Astrocyte (in vitro differentiated cells and primary cell): Measurements from ENCODE around the gene KLF7. TPM values are rescaled to one million over a fixed set of nuclear protein-coding genes. Genes with fewer than 3 reads are reported as not detected.

Source experiments
- DNase-seq: peaks from one replicate; pipeline ENCODE4 v3.0.0-alpha.2; 2010; ENCODE audit warnings: low read depth
- FAIRE-seq: peaks from 2 replicates; lab custom pipeline; 2011; peaks lifted over from hg19 to GRCh38; lab: Jason Lieb, UNC
- H2AFZ ChIP-seq: 2 replicates; pipeline ENCODE4 v1.6.0; 2012; ENCODE audit warnings: low read depth, low read length, inconsistent platforms
- H3K27ac ChIP-seq: 2 replicates; pipeline ENCODE4 v1.5.1; 2011; ENCODE audit warnings: low read depth, low read length, inconsistent platforms
- H3K27me3 ChIP-seq: 2 replicates; pipeline ENCODE4 v1.6.0; 2011; ENCODE audit warnings: low read length, inconsistent platforms; ENCODE audit not compliant: insufficient read depth
- H3K36me3 ChIP-seq: 2 replicates; pipeline ENCODE4 v1.5.1; 2011; ENCODE audit warnings: low read length, inconsistent platforms; ENCODE audit not compliant: insufficient read depth
- H3K4me1 ChIP-seq: 2 replicates; pipeline ENCODE4 v1.5.1; 2011; ENCODE audit warnings: low read length, inconsistent platforms; ENCODE audit not compliant: insufficient read depth
- H3K4me2 ChIP-seq: 2 replicates; pipeline ENCODE4 v1.6.0; 2012; ENCODE audit warnings: low read length, inconsistent platforms
- H3K4me3 ChIP-seq: 2 replicates; pipeline ENCODE4 v1.5.1; 2011; ENCODE audit warnings: low read depth, mild to moderate bottlenecking, low read length, inconsistent platforms; ENCODE audit not compliant: insufficient read depth
- H3K79me2 ChIP-seq: 2 replicates; pipeline ENCODE4 v1.6.0; 2012; ENCODE audit warnings: mild to moderate bottlenecking, low read length, inconsistent platforms; ENCODE audit not compliant: insufficient read depth
- H3K9ac ChIP-seq: 2 replicates; pipeline ENCODE4 v1.6.0; 2012; ENCODE audit warnings: mild to moderate bottlenecking, low read length, inconsistent platforms
- H3K9me3 ChIP-seq: 2 replicates; pipeline ENCODE4 v1.5.1; 2012; ENCODE audit warnings: low read depth, mild to moderate bottlenecking, low read length, inconsistent platforms; ENCODE audit not compliant: insufficient read depth
- H4K20me1 ChIP-seq: 2 replicates; pipeline ENCODE4 v1.6.0; 2012; ENCODE audit warnings: low read length, inconsistent platforms; ENCODE audit not compliant: insufficient read depth
- H3K27ac Mint-ChIP-seq: one replicate; pipeline ENCODE4 v1.8.0; 2021; ENCODE audit warnings: mild to moderate bottlenecking, mixed read lengths; ENCODE audit not compliant: unreplicated experiment
- H3K27me3 Mint-ChIP-seq: one replicate; pipeline ENCODE4 v1.8.0; 2021; ENCODE audit warnings: low read depth, mixed read lengths; ENCODE audit not compliant: unreplicated experiment
- H3K36me3 Mint-ChIP-seq: one replicate; pipeline ENCODE4 v1.8.0; 2021; ENCODE audit warnings: low read depth, mixed read lengths; ENCODE audit not compliant: unreplicated experiment
- H3K4me1 Mint-ChIP-seq: one replicate; pipeline ENCODE4 v1.8.0; 2021; ENCODE audit warnings: low read depth, mixed read lengths; ENCODE audit not compliant: unreplicated experiment
- H3K4me3 Mint-ChIP-seq: one replicate; pipeline ENCODE4 v1.8.0; 2021; ENCODE audit warnings: mild to moderate bottlenecking, moderate library complexity, mixed read lengths; ENCODE audit not compliant: unreplicated experiment
- H3K9me3 Mint-ChIP-seq: one replicate; pipeline ENCODE4 v1.8.0; 2021; ENCODE audit warnings: mild to moderate bottlenecking, mixed read lengths; ENCODE audit not compliant: unreplicated experiment
- EZH2 ChIP-seq: IDR thresholded peaks from 2 replicates; pipeline ENCODE4 v1.6.1; 2012; ENCODE audit warnings: mild to moderate bottlenecking, low read length, inconsistent platforms; ENCODE audit not compliant: insufficient read depth
- total RNA-seq: library from RNA; stranded (reverse); gene quantifications from 2 replicates; pipeline ENCODE4 v1.2.1, GENCODE V29; 2021
- TF ChIP-seq, protein P1 (sequence below): IDR thresholded peaks from 2 replicates; pipeline ENCODE4 v1.5.1; 2011; ENCODE audit warnings: low read depth, mild to moderate bottlenecking, inconsistent platforms, low read length, moderate library complexity; ENCODE audit not compliant: insufficient read depth

KLF7 gene
- total RNA-seq, 1 donor from 2014 or later: 81.2 TPM

DNA sequence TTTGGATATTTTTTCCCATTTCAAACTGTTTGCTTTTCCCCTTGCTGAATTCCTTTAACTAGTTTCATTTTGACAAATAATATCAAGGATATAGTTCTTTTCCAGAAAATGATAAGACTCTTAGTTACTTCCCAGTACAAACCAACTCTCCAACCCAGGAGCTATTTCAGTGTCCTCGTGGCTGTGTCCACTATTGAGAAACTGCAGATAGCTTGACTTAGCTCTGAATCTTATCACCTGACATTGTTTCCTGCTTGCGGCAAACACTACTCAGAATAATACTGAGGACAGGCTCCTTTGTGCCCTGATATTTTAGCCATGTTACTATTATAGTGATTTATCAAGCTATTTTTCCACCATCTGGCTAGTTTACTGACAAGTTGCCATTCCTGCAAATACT lies 74.6 kb downstream of the KLF7 start:
- no peak overlapping the region for H2AFZ ChIP-seq
- H3K36me3 Mint-ChIP-seq: peaks cover 17% of the 10 kb centered on the region
- H3K4me1 ChIP-seq: peaks cover 2% of the 10 kb centered on the region
- peaks cover 47% of the 10 kb centered on the region for H3K36me3 ChIP-seq
- no peak overlapping the region for H3K4me3 ChIP-seq
- no peak overlapping the region for H3K4me2 ChIP-seq
- H3K27me3 Mint-ChIP-seq: no peaks in the 10 kb centered on the region
- peaks cover 53% of the 10 kb centered on the region for H3K4me1 Mint-ChIP-seq
- DNase-seq (no peak), FAIRE-seq (no peak)
- no peaks in the 10 kb centered on the region for H3K27me3 ChIP-seq
- no peak overlapping the region for H3K27ac Mint-ChIP-seq
- H3K27ac ChIP-seq: no peak overlapping the region
- peaks cover 93% of the 10 kb centered on the region for H4K20me1 ChIP-seq
- H3K9me3 Mint-ChIP-seq: no peaks in the 10 kb centered on the region
- no peak overlapping the region for H3K9ac ChIP-seq
- peaks cover 99% of the 10 kb centered on the region for H3K79me2 ChIP-seq
- no peak for TF ChIP-seq EZH2
- TF ChIP-seq, protein P1, sequence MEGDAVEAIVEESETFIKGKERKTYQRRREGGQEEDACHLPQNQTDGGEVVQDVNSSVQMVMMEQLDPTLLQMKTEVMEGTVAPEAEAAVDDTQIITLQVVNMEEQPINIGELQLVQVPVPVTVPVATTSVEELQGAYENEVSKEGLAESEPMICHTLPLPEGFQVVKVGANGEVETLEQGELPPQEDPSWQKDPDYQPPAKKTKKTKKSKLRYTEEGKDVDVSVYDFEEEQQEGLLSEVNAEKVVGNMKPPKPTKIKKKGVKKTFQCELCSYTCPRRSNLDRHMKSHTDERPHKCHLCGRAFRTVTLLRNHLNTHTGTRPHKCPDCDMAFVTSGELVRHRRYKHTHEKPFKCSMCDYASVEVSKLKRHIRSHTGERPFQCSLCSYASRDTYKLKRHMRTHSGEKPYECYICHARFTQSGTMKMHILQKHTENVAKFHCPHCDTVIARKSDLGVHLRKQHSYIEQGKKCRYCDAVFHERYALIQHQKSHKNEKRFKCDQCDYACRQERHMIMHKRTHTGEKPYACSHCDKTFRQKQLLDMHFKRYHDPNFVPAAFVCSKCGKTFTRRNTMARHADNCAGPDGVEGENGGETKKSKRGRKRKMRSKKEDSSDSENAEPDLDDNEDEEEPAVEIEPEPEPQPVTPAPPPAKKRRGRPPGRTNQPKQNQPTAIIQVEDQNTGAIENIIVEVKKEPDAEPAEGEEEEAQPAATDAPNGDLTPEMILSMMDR: no peak
- H3K9me3 ChIP-seq: no peaks in the 10 kb centered on the region
- no peak overlapping the region for H3K4me3 Mint-ChIP-seq

DNA sequence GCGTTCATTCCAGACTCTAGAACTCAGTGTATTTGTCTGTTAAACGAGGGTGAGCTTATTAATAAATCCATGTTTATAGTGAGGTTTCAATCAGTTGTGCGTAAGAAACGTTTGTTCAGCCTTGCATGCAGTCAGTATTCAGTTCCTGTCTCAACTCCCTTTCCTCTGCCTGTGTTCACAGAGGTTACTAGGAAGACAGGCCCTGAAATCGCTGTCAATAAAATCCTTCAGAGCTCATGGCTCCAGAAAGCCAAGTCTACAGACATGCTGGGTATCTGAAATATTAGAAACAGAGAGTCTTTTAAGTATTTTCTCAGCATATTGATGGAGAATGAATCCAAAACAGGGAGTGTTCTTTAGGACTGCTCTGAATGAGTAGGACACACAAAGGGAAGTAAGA lies 75.4 kb downstream of the KLF7 start:
- no peak overlapping the region for H3K4me3 ChIP-seq
- TF ChIP-seq EZH2: no peak
- TF ChIP-seq, protein P1: no peak
- H3K9ac ChIP-seq: no peak overlapping the region
- FAIRE-seq (no peak), DNase-seq (no peak)
- Mint-ChIP-seq H3K4me1 (peaks cover 52% of the 10 kb centered on the region), H3K4me3 (no peak overlapping the region), H3K27me3 (no peaks in the 10 kb centered on the region), H3K27ac (peak overlapping the region; percentile 10), H3K36me3 (peaks cover 21% of the 10 kb centered on the region), H3K9me3 (no peaks in the 10 kb centered on the region)
- H3K36me3 ChIP-seq: peaks cover 53% of the 10 kb centered on the region
- no peaks in the 10 kb centered on the region for H3K27me3 ChIP-seq
- no peak overlapping the region for H2AFZ ChIP-seq
- no peak overlapping the region for H3K4me2 ChIP-seq
- no peak overlapping the region for H3K27ac ChIP-seq
- H3K79me2 ChIP-seq: peaks cover 99% of the 10 kb centered on the region
- no peaks in the 10 kb centered on the region for H3K9me3 ChIP-seq
- peaks cover 95% of the 10 kb centered on the region for H4K20me1 ChIP-seq
- peaks cover 2% of the 10 kb centered on the region for H3K4me1 ChIP-seq

DNA sequence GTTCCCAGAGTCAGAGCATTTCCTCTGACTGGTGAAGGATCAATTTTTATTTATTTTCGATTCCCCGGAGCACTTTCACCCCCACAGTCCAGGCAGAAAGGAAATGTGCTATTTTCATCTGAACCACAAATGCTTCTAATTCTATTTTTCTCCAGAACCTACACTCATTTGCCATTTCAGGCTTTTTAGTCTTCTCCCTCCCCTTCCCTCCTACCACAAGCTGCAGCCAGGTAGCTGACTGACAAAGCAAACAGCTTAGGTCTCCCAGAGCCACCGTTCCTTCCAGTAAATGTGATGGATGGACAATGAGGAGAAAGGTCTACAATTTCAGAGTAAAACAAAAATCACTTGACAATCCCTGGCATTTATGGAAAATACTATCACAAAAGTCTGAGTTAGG lies 76.9 kb downstream of the KLF7 start:
- no peak overlapping the region for H3K4me3 Mint-ChIP-seq
- H3K36me3 ChIP-seq: peaks cover 58% of the 10 kb centered on the region
- H3K36me3 Mint-ChIP-seq: peaks cover 23% of the 10 kb centered on the region
- H3K9me3 Mint-ChIP-seq: no peaks in the 10 kb centered on the region
- no peak overlapping the region for H3K27ac ChIP-seq
- DNase-seq: no peak
- no peak overlapping the region for H3K4me3 ChIP-seq
- peaks cover 96% of the 10 kb centered on the region for H4K20me1 ChIP-seq
- no peak for FAIRE-seq
- H3K9me3 ChIP-seq: no peaks in the 10 kb centered on the region
- no peak overlapping the region for H3K9ac ChIP-seq
- no peaks in the 10 kb centered on the region for H3K27me3 ChIP-seq
- TF ChIP-seq, protein P1: no peak
- no peak for TF ChIP-seq EZH2
- H3K27ac Mint-ChIP-seq: no peak overlapping the region
- H3K79me2 ChIP-seq: peaks cover 100% of the 10 kb centered on the region
- peaks cover 52% of the 10 kb centered on the region for H3K4me1 Mint-ChIP-seq
- no peak overlapping the region for H3K4me2 ChIP-seq
- no peak overlapping the region for H2AFZ ChIP-seq
- H3K27me3 Mint-ChIP-seq: no peaks in the 10 kb centered on the region
- H3K4me1 ChIP-seq: peaks cover 2% of the 10 kb centered on the region
